GM08714 (cell line): Measurements from ENCODE around the gene TNP2.

ENCODE experiments used
- H3K4me3 ChIP-seq: fragments of 200-500 bp; sonication (Bioruptor generic); 2 replicates; pipeline ENCODE4 v1.5.1; 2014; ENCODE audit warnings: mild to moderate bottlenecking, low read length, inconsistent platforms
- ZNF274 ChIP-seq: IDR thresholded peaks from 2 replicates; pipeline ENCODE4 v1.6.1; 2012; ENCODE audit warnings: mild to moderate bottlenecking, low read depth, low read length

TNP2 gene

GRCh38 chr16:11259655-11260595 lies 9.2 kb downstream of the TNP2 start:
- TF ChIP-seq ZNF274: no peak
- H3K4me3 ChIP-seq: no peak overlapping the region

- TF ChIP-seq ZNF274: no peak
- H3K4me3 ChIP-seq: no peak overlapping the region; the same call in 1 of the 2 replicates
Measured at GRCh38 chr16:11258553-11259492, 10.3 kb downstream of the TNP2 start.

GRCh38 chr16:11257131-11257938 lies 11.8 kb downstream of the TNP2 start:
- H3K4me3 ChIP-seq: peak overlapping the region; percentile 86; the same call in 1 of the 2 replicates

GRCh38 chr16:11256661-11257130 lies 12.4 kb downstream of the TNP2 start:
- TF ChIP-seq ZNF274: no peak

More at GRCh38 chr16:11257131-11257938, 11.8 kb downstream of the TNP2 start:
- no peak for TF ChIP-seq ZNF274

GRCh38 chr16:11255737-11256660 lies 13.1 kb downstream of the TNP2 start, which contains the start of gene SOCS1:
TSS of gene SOCS1 (minus strand) at chr16:11256204. CDS start at chr16:11255478, 726 bp downstream.
- no peak for TF ChIP-seq ZNF274
- H3K4me3 ChIP-seq: peak within 1 kb of the TSS; percentile 90

More at GRCh38 chr16:11256661-11257130, 12.4 kb downstream of the TNP2 start:
- H3K4me3 ChIP-seq: peak overlapping the region; percentile 86

DNA sequence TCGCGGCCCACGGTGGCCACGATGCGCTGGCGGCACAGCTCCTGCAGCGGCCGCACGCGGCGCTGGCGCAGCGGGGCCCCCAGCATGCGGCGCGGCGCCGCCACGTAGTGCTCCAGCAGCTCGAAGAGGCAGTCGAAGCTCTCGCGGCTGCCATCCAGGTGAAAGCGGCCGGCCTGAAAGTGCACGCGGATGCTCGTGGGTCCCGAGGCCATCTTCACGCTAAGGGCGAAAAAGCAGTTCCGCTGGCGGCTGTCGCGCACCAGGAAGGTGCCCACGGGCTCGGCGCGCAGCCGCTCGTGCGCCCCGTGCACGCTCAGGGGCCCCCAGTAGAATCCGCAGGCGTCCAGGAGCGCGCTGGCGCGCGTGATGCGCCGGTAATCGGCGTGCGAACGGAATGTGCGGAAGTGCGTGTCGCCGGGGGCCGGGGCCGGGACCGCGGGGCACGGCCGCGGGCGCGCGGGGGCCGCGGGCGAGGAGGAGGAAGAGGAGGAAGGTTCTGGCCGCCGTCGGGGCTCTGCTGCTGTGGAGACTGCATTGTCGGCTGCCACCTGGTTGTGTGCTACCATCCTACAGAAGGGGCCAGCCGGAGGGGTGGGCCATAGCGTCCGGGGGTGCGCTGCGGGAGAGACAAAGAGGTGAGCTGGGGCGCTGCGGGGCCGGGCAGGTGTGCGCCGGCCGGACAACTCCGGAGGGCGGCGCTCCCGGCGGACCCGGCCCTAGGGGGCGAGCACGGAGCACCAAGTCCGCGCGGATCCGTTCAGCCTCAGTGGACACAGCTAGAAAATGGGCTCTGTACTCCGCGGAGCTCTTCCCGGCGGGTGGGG lies 14.0 kb downstream of the TNP2 start:
- no peak for TF ChIP-seq ZNF274
- H3K4me3 ChIP-seq: peak overlapping the region; percentile 90

- no peak for TF ChIP-seq ZNF274
- peak overlapping the region; percentile 90 for H3K4me3 ChIP-seq
Measured at GRCh38 chr16:11253995-11254912, 14.9 kb downstream of the TNP2 start.

GRCh38 chr16:11253009-11253994 lies 15.8 kb downstream of the TNP2 start:
- TF ChIP-seq ZNF274: no peak
- peak overlapping the region; percentile 90 for H3K4me3 ChIP-seq

DNA sequence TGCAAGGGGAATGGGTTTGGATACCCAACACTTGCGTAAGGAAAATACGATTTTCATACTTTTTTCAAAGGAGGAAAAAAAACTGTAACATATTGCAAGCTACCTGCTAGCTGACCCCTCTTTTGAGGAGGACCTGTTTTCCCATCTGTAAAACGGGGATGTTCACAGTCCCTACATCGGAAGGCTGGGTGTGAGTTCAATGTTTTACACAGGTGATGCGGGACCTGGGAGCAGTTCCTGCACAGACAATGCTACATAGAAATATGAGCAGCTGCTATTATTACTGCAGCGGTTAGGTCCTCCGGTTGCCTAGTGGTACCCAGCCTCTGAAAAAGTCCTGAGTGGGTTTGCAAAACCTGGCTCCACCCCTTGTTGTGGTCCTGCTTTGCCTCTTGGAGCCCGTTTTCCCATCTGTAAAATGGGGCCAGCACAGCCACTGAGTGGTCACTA lies 16.6 kb downstream of the TNP2 start:
- H3K4me3 ChIP-seq: peak overlapping the region; percentile 90; the same call in 1 of the 2 replicates
- no peak for TF ChIP-seq ZNF274
